ENCODE data around the gene IRAG1.
"Not testable (repeated sequence)": the region's sequence is repeated elsewhere in the genome, so short reads cannot be mapped to it uniquely, and the experiment has no call there.

The IRAG1 gene

DNA sequence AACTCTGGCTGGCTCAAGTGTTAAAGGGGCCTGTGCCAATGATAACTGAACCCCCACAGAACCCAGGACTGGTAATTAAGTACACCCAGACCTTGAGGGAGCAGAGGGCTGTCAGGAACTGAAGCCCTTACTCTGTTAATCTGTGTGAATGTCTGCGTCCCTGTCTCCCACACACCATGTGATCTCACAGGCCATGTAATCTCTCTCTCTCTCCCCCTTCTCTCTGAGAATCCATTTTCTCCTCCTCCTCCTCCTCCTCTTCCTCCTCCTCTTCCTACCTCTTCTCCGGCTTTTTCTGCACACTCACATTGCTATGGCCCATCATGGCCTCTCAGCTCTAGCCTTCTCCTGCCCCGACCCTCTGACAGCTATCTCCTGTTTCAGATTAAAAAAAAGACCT, 14.6 kb upstream of the IRAG1 start:
- no peak for DNase-seq

- DNase-seq = peak; percentile 7
Observed at GRCh38 chr11:10701982-10702381, 8.4 kb upstream of the IRAG1 start.

- no peak for DNase-seq
Observed at GRCh38 chr11:10699072-10699471, 5.5 kb upstream of the IRAG1 start.

- no peak for DNase-seq
Observed at GRCh38 chr11:10697323-10697620, 3.7 kb upstream of the IRAG1 start.

DNA sequence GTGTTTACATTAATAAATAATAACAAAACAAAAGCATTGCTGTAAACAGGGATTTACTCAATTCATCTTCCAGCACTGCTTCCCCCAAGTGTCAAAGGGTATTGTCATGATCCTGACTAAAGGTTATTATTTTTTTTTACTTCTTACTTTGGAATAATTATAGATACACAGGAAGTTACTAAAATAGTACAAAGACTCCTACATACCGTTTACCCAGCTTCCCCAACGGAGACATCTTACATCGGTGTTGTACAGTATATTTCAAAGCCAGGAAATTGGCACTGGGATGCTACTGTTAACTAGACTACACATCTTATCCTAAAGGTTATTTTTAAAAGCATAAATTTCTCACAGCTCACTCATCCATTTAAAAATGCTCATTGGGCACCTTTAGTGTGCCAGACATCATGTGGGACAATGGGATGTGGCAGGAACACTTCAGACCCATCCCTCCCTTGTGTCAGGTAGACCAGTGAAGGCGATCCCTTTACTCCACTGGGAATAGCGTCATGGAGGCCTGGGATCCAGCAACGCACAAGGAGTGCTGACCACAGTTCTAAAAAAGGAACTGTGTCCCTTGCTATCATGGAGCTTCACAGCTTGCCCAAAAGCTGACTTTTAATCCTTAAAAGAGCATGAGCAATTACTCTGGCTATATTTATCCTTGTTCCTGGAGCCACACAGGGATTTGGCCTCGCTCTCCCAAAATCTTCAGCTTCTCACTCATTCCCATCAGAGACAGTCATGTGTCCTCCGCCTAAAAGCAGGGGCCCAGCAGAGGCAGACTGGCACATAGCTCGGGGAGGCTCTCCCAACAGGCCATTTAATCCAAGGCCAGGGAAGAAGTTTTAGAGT, 3.1 kb upstream of the IRAG1 start:
- no peak for DNase-seq

GRCh38 chr11:10695833-10696232, 2.3 kb upstream of the IRAG1 start:
- no peak for DNase-seq

DNA sequence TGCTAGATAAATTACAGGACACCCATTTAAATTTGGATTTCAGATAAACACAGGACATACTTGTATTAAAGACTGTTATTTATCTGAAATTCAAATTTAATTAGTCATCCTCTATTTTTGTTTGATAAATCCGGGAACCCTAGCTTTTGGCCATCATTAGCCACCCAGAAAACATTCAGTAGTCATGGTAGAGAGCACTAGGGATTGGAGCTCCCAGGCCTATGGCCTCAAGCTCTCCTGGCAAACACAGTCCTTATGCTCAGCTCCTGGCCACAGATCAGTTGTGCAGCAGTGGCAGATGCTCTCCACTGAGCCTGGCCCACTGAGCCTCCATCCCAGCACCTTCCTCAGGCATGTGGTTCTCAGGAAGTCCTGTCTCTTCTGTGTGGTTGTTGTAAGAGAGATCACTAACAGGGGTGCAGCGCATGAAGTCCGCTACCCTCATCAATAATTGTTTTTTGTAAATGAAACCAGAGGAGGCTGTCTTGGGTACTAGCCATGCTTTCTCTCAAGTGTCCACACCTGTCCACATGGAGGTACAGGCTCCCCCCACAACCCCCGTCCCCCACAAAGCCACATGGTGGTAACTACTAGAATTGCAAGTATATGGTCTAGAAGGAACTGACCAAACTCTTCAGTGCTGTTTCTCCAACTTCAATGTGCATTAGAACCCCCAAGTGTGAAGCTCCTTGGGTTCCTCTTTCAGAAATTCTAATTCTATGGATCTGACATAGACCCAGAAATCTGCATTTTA, 1.1 kb upstream of the IRAG1 start:
- no peak for DNase-seq

GRCh38 chr11:10692531-10693115, 932 bp downstream of the IRAG1 start:
- DNase-seq = no peak

DNA sequence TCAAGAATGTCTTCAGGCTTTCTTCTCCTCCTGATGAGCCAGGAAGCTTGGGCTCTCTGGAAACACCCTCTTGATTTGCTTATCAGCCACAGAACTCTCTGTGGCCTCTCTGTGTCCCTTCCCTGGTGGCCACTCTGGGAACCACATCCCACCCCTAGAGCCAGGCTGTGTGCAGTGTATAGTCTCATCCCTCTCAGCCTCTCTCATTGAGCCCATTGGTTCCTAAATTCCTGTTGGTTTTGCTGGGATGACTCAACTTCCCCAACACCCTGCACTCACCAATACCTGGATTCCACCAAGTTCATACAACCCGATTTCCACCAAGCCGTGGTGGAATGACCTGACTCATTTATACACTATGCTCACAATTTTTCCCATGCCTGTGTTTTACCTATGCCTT, 5.2 kb downstream of the IRAG1 start:
- peak; percentile 46 for DNase-seq

DNA sequence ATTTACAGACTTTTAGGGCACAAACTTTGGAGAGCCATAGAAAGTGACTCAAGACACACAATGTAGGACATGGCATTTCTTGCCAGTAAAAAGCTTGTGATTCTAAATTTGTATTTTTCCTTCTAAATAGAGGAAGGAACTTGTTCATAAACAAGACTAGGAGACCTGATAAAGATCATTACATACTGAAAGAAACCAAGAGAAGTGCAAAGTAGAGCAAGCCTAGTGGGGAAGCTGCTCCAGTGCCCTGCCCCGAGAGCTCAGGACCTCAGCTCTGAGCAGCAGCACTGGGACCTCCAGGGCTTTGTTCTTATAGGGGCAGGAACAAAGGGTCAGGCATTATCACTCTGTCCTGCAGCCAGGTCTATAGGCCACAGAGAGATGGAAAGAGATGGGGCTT, 7.2 kb downstream of the IRAG1 start:
- DNase-seq = no peak

DNA sequence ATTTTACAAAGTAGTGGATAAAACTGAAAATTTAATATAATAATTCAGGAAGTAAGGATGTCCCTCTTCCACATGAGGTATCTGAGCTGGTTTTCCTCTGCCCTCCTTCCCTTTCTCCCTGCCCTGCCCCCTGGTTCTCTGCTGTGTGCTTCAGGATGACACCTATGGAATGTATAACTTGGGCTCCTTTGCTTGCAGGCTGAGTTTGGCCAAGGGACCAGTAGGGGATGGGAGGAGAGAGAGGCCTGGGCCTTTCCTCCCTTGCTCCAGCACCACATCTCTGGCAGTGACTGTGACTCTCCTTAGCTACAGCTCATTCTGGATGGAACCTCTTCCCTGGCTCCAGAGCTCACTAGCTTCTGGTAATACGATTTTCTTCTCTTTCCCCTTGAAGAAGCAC, 10.1 kb downstream of the IRAG1 start:
- no peak for DNase-seq

GRCh38 chr11:10680956-10681487, 12.5 kb downstream of the IRAG1 start:
- no peak for DNase-seq

DNA sequence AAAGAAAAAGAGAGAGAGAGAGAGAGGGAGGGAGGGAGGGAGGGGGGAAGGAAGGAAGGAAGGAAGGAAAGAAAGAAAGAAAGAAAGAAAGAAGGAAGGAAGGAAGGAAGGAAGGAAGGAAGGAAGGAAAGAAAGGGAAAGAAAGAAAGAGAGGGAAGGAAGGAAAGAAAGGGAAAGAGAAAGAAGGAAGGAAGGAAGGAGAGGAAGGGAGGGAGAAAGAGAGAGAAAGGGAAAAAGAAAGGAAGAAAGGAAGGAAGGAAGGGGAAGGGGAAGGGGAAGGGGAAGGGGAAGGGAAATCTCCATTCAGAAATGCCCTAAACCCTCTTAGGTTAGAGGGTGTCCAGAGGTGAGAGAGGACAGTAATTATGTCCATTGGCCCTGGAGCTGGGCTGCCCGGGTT, 13.3 kb downstream of the IRAG1 start:
- DNase-seq = not testable (repeated sequence)

GRCh38 chr11:10679644-10680043, 13.9 kb downstream of the IRAG1 start:
- no peak for DNase-seq

DNA sequence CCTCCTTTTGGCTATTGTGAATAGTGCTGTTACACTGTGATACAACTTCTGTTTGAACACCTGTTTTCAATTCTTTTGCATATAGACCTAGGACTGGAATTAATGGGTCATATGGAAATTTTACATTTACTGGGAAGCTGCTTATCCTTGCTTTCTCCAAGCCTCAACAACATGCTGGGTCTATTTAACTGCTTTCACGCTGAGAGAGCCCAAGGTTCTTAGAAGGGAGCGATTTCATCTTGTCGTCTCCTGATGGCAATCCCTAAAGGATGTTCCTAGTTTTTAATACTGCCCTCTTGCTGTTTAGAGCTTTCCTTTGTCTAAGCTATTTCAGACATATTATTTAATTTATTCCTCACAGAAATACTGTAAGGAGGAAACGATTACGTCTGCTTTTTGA, 15.5 kb downstream of the IRAG1 start:
- DNase-seq = no peak

GRCh38 chr11:10676919-10677318, 16.6 kb downstream of the IRAG1 start:
- DNase-seq = no peak

DNA sequence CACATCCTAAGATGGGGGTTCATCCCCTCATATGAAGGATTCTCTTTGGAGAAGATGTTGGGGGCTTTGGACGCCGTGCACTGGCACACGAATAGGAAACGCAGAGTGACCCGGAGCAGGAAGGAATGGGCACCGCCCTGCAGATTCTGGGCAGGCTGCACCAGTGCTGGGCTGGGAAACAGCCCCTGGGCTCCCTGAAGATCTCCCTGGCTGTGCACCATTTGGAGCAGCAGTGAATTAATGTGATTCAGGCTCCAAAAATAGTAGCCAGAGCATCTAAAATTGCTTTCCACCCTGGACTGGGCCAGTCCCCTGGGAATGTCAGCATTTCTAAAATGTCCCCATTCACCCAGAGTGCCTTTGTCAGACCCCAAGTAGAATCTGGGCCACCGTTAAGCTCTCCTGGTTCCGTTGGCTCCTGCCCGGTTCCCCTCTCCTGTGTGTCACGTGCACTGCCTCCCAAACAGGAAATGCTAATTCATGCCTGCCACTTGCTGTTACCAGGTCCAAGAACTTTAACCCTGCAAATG, 18.6 kb downstream of the IRAG1 start:
- no peak for DNase-seq

DNA sequence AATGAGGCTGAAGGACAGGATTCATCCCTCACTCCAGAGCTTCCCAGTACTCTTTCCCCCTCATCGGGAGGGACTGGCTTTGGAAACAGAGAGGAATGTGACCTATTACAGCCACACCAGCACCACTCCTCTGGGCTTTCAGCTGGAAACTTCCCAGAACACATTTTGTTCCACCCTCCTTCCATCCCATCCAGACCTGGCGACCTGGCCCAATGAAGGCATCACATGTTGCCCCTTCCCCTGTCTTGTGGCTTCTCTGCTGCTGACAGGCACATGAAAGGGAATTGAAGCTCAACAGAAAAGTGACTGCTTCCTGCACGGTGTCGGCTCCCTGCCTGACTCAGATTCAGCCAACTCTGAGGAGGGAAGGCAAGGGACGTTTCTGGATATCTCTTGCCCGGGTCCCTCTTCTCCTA, 19.1 kb downstream of the IRAG1 start:
- no peak for DNase-seq

DNA sequence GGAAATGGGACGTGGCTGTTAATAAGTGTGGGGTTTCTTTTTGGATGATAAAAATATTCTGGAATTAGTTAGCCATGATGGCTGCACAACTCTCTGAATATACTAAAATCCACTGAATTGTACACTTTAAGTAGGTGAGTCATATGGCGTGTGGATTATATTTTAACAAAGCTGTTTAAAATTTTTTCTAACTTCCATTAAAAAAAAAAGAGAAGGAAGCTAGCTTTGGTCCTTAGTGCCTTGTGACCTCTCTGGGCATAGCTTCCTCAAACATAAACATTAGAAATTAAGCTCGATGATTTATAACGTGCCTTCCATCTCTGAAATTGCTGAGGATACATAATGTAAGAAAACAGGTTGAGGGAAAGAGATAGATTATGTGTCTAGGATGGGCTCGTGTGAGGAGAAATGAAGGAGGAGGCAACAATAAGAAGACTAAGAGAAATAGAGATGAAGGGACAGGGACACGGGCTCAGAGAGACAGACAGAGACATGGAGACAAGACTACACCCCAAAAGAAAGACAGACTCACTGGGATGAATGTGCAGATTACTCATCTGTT, 20.0 kb downstream of the IRAG1 start:
- no peak for DNase-seq

- no peak for DNase-seq
Observed at GRCh38 chr11:10670099-10670498, 23.5 kb downstream of the IRAG1 start.

GRCh38 chr11:10669258-10670033, 24.1 kb downstream of the IRAG1 start:
- peak; percentile 48 for DNase-seq

GRCh38 chr11:10667521-10667885, 26.1 kb downstream of the IRAG1 start:
- peak; percentile 53 for DNase-seq

Measured in NCI-H226 (cell line).